IPS DF 6.9 (cell line): ENCODE measurements around the gene CASP3.
"Not testable (repeated sequence)": the region's sequence is repeated elsewhere in the genome, so short reads cannot be mapped to it uniquely, and the experiment has no call there.

Experiments used
- DNase-seq: peaks from one replicate; pipeline ENCODE4 v3.0.0-alpha.2; 2013; ENCODE audit warnings: low read depth, low spot score
- H3K27ac ChIP-seq: one replicate; pipeline ENCODE4 v1.5.1; 2013; ENCODE audit warnings: low read length, control low read depth
- H3K27me3 ChIP-seq: 2 replicates; pipeline ENCODE4 v1.6.1; 2013; ENCODE audit warnings: mild to moderate bottlenecking, low read length; ENCODE audit not compliant: control insufficient read depth, insufficient read depth
- H3K36me3 ChIP-seq: 2 replicates; pipeline ENCODE4 v1.6.1; 2013; ENCODE audit warnings: low read length; ENCODE audit not compliant: control insufficient read depth, insufficient read depth
- H3K4me1 ChIP-seq: 2 replicates; pipeline ENCODE4 v1.6.1; 2013; ENCODE audit warnings: low read length; ENCODE audit not compliant: control insufficient read depth, insufficient read depth
- H3K4me3 ChIP-seq: 2 replicates; pipeline ENCODE4 v1.5.1; 2013; ENCODE audit warnings: mild to moderate bottlenecking, low read length
- H3K9me3 ChIP-seq: 2 replicates; pipeline ENCODE4 v1.6.1; 2013; ENCODE audit warnings: low read length, inconsistent platforms; ENCODE audit not compliant: control insufficient read depth, insufficient read depth
- WGBS: extraction: QIAGEN DNeasy Blood & Tissue Kit; methylation state at CpG from one replicate; pipeline ENCODE4 v1.1.7; 2013; ENCODE audit warnings: mixed read lengths, missing lambda C conversion rate; ENCODE audit not compliant: insufficient read length, insufficient coverage; 5-methylcytosine and 5-hydroxymethylcytosine counted together

Gene CASP3

GRCh38 chr4:184664445-184665210 lies 15.4 kb upstream of the CASP3 start:
- no peaks in the 10 kb centered on the region for H3K27me3 ChIP-seq
- H3K9me3 ChIP-seq = no peaks in the 10 kb centered on the region
- no peak overlapping the region for H3K4me3 ChIP-seq
- no peaks in the 10 kb centered on the region for H3K36me3 ChIP-seq
- no peak overlapping the region for H3K27ac ChIP-seq
- no peaks in the 10 kb centered on the region for H3K4me1 ChIP-seq
- DNase-seq = no peak
- WGBS = no CpG with 5 or more reads among the region's 6 CpGs

- no peak overlapping the region for H3K4me3 ChIP-seq
- H3K27ac ChIP-seq = no peak overlapping the region
- H3K9me3 ChIP-seq = no peaks in the 10 kb centered on the region
- H3K27me3 ChIP-seq = no peaks in the 10 kb centered on the region
- WGBS = no CpG with 5 or more reads among the region's 1 CpG
- H3K36me3 ChIP-seq = no peaks in the 10 kb centered on the region
- DNase-seq = no peak
- no peaks in the 10 kb centered on the region for H3K4me1 ChIP-seq
Measured at GRCh38 chr4:184662236-184662635, 13.0 kb upstream of the CASP3 start.

GRCh38 chr4:184660978-184661377 lies 11.7 kb upstream of the CASP3 start:
- H3K4me3 ChIP-seq = no peak overlapping the region
- no peaks in the 10 kb centered on the region for H3K4me1 ChIP-seq
- no peak for DNase-seq
- H3K27ac ChIP-seq = no peak overlapping the region
- H3K36me3 ChIP-seq = no peaks in the 10 kb centered on the region
- H3K9me3 ChIP-seq = no peaks in the 10 kb centered on the region
- H3K27me3 ChIP-seq = no peaks in the 10 kb centered on the region

- H3K4me1 ChIP-seq, H3K9me3 ChIP-seq, DNase-seq, H3K27me3 ChIP-seq, H3K4me3 ChIP-seq, H3K36me3 ChIP-seq, H3K27ac ChIP-seq: not testable (repeated sequence)
- no CpG with 5 or more reads among the region's 9 CpGs for WGBS
Measured at GRCh38 chr4:184657820-184658219, 8.6 kb upstream of the CASP3 start.

GRCh38 chr4:184657144-184657543 lies 7.9 kb upstream of the CASP3 start:
- Histone ChIP-seq H3K4me1 (no peaks in the 10 kb centered on the region), H3K27ac (no peak overlapping the region), H3K9me3 (no peaks in the 10 kb centered on the region), H3K36me3 (no peaks in the 10 kb centered on the region), H3K4me3 (no peak overlapping the region), H3K27me3 (no peaks in the 10 kb centered on the region)
- WGBS = no CpG with 5 or more reads among the region's 3 CpGs
- DNase-seq = no peak

GRCh38 chr4:184655889-184656869 lies 6.9 kb upstream of the CASP3 start:
- Histone ChIP-seq H3K27me3 (no peaks in the 10 kb centered on the region), H3K4me3 (no peak overlapping the region), H3K9me3 (no peaks in the 10 kb centered on the region), H3K36me3 (no peaks in the 10 kb centered on the region), H3K4me1 (no peaks in the 10 kb centered on the region), H3K27ac (no peak overlapping the region)
- WGBS = no CpG with 5 or more reads among the region's 8 CpGs
- DNase-seq = no peak

- no peaks in the 10 kb centered on the region for H3K27me3 ChIP-seq
- H3K36me3 ChIP-seq = no peaks in the 10 kb centered on the region
- no peaks in the 10 kb centered on the region for H3K9me3 ChIP-seq
- no CpG with 5 or more reads among the region's 2 CpGs for WGBS
- no peak overlapping the region for H3K27ac ChIP-seq
- H3K4me1 ChIP-seq = no peaks in the 10 kb centered on the region
- no peak overlapping the region for H3K4me3 ChIP-seq
- no peak for DNase-seq
Measured at GRCh38 chr4:184653650-184654049, 4.4 kb upstream of the CASP3 start.

GRCh38 chr4:184652681-184653080 lies 3.4 kb upstream of the CASP3 start:
- not testable (repeated sequence) for H3K27ac ChIP-seq, H3K36me3 ChIP-seq, H3K27me3 ChIP-seq, DNase-seq, H3K4me3 ChIP-seq, H3K9me3 ChIP-seq, H3K4me1 ChIP-seq

- DNase-seq = no peak
- no peak overlapping the region for H3K4me3 ChIP-seq
- 0 out of 2 replicates have a peak, but pooled peaks cover 2% of the 10 kb centered on the region for H3K4me1 ChIP-seq
- H3K27me3 ChIP-seq = no peaks in the 10 kb centered on the region
- H3K9me3 ChIP-seq = no peaks in the 10 kb centered on the region
- H3K36me3 ChIP-seq = no peaks in the 10 kb centered on the region
- no peak overlapping the region for H3K27ac ChIP-seq
- WGBS = 100% methylated on average over 2 of the region's 8 CpGs
Measured at GRCh38 chr4:184651899-184652298, 2.7 kb upstream of the CASP3 start.

- H3K36me3 ChIP-seq = no peaks in the 10 kb centered on the region
- H3K4me3 ChIP-seq = peak overlapping the region; percentile 98; the same call in 1 of the 2 replicates
- DNase-seq = no peak
- H3K4me1 ChIP-seq = 0 out of 2 replicates have a peak, but pooled peaks cover 2% of the 10 kb centered on the region
- H3K27ac ChIP-seq = no peak overlapping the region
- no peaks in the 10 kb centered on the region for H3K27me3 ChIP-seq
- H3K9me3 ChIP-seq = no peaks in the 10 kb centered on the region
- no CpG with 5 or more reads among the region's 21 CpGs for WGBS
Measured at GRCh38 chr4:184649971-184650855, 966 bp upstream of the CASP3 start.
